ENCODE results near the gene PAQR5.

The PAQR5 gene

GRCh38 chr15:69452692-69453521 is 154.2 kb downstream of the PAQR5 start, which contains the start of gene RPLP1:
TSS of gene RPLP1 (plus strand) at chr15:69452818. CDS start at chr15:69452949, 131 bp downstream.
- DNase-seq (ENCODE audit: extremely low read depth, low read depth) = peak; percentile 90
- H3K4me3 ChIP-seq (replicated peaks; ENCODE audit: low read depth, low read length) = peak within 1 kb of the TSS; percentile 75
- TF ChIP-seq CTCF (IDR thresholded peaks at IDR 0.05; ENCODE audit: low read depth, low read length, missing control alignments) = no peak

GRCh38 chr15:69454953-69455352 is 156.2 kb downstream of the PAQR5 start:
- H3K4me3 ChIP-seq (replicated peaks; ENCODE audit: low read depth, low read length) = peak overlapping the region; percentile 75
- no peak for TF ChIP-seq CTCF (IDR thresholded peaks at IDR 0.05; ENCODE audit: low read depth, low read length, missing control alignments)
- no peak for DNase-seq (ENCODE audit: extremely low read depth, low read depth)

- no peak for TF ChIP-seq CTCF (IDR thresholded peaks at IDR 0.05; ENCODE audit: low read depth, low read length, missing control alignments)
- no peak overlapping the region for H3K4me3 ChIP-seq (replicated peaks; ENCODE audit: low read depth, low read length)
- DNase-seq (ENCODE audit: extremely low read depth, low read depth) = no peak
Measured at GRCh38 chr15:69456208-69457166, 157.8 kb downstream of the PAQR5 start.

Data from HFF-Myc (cell line).